ENCODE measurements around the gene SPOCD1. TPM values are rescaled to one million over a fixed set of nuclear protein-coding genes. Genes with fewer than 3 reads are reported as not detected.

Gene SPOCD1
- total and polyA plus RNA-seq, 4 donors, result under 0.01 to 0.19 (median 0.12) TPM; not detected in 1

DNA sequence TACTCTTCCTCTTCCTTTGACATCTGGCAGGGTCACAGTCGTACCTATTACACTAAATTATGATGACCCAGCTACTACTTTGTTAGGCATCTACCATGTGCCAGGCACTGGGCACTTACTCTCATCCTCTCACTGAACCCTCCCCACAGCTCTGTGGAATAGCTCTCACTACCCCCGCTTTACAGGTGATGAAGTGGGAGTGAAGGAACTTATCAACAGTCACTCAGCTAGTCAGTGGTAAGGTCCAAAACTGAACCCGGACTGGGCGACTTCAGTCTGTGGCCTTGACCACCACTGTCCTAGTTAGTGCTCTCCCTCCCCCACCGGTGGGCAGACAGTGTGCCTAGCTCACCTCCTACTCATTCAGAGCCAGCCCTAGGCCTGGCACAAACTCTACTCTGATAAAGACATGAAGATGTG, 64.0 kb downstream of the SPOCD1 start (continued):
- TF ChIP-seq FOXA1 (IDR thresholded peaks at IDR 0.05) (no peak), RXRA (IDR thresholded peaks at IDR 0.05) (no peak)

DNA sequence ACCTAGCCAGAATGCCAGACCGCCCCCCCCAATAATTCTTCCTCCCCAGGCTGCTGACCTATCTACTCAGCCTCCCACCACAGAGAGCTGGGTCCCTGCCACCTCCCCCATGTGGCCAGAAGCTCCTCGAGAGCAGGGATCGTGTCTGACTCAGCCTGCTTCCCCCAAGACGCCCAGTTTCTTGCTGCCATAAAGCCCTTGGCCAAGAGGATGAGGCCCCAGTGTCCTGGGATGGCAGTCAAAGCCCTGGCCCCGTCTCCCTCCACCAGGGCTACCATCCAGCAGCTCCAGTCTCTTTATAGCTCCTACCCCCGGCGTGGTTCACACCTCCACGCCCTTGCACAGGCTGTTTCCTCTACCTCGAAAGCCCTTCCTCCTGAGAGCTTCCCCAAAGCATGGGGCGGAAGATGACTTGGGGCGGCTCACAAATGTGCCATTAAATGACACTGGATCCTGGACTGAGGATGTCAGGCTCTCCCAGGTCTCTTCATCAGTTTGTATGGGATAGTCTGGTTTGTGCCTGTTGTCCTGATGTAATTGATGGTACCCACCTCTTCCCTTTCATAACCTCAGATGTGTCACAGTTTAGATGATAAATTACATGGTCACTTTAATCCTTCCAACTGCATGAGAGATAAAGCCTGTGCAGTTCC, 64.8 kb downstream of the SPOCD1 start:
- Histone ChIP-seq H3K27me3 (ENCODE audit: control insufficient read depth in 4 of 4, insufficient read depth in 4 of 4, low read length in 3 of 4) (no peaks in the 10 kb centered on the region), H3K36me3 (ENCODE audit: control insufficient read depth in 4 of 4, insufficient read depth in 3 of 4, low read depth in 1 of 4, low read length in 3 of 4) (no peaks in the 10 kb centered on the region), H3K4me3 (ENCODE audit: low read depth in 1 of 3, low read length in 3 of 3) (no peak overlapping the region), H3K9ac (ENCODE audit: low read depth in 1 of 2, low read length in 2 of 2) (no peak overlapping the region), H3K4me1 (ENCODE audit: control insufficient read depth in 4 of 4, insufficient read depth in 4 of 4, low read length in 3 of 4) (peaks cover 5 to 18% (median 9%) of the 10 kb centered on the region in 4 donors), H3K27ac (ENCODE audit: low read depth in 1 of 2, low read length in 2 of 2) (no peak overlapping the region), H3K9me3 (ENCODE audit: control insufficient read depth in 4 of 4, low read length in 3 of 4) (no peaks in the 10 kb centered on the region)
- TF ChIP-seq RAD21 (IDR thresholded peaks at IDR 0.05) (no peak), YY1 (IDR thresholded peaks at IDR 0.05) (no peak), HNF4A (conservative IDR thresholded peaks at IDR 0.05) (no peak), TAF1 (conservative IDR thresholded peaks at IDR 0.05) (no peak), GABPA (IDR thresholded peaks at IDR 0.05 in 1 of 2, conservative IDR thresholded peaks at IDR 0.05 in 1 of 2) (no peak), RXRA (IDR thresholded peaks at IDR 0.05) (no peak), FOXA2 (IDR thresholded peaks at IDR 0.05) (no peak), SP1 (IDR thresholded peaks at IDR 0.05) (no peak), ZBTB33 (IDR thresholded peaks at IDR 0.05) (no peak), FOXA1 (IDR thresholded peaks at IDR 0.05) (no peak), EGR1 (IDR thresholded peaks at IDR 0.05; ENCODE audit: low read depth in 2 of 2) (no peak), ATF3 (IDR thresholded peaks at IDR 0.05) (no peak), NR2F2 (IDR thresholded peaks at IDR 0.05) (no peak), JUND (IDR thresholded peaks at IDR 0.05) (no peak), HNF4G (IDR thresholded peaks at IDR 0.05) (no peak)
- TF ChIP-seq, protein P1, sequence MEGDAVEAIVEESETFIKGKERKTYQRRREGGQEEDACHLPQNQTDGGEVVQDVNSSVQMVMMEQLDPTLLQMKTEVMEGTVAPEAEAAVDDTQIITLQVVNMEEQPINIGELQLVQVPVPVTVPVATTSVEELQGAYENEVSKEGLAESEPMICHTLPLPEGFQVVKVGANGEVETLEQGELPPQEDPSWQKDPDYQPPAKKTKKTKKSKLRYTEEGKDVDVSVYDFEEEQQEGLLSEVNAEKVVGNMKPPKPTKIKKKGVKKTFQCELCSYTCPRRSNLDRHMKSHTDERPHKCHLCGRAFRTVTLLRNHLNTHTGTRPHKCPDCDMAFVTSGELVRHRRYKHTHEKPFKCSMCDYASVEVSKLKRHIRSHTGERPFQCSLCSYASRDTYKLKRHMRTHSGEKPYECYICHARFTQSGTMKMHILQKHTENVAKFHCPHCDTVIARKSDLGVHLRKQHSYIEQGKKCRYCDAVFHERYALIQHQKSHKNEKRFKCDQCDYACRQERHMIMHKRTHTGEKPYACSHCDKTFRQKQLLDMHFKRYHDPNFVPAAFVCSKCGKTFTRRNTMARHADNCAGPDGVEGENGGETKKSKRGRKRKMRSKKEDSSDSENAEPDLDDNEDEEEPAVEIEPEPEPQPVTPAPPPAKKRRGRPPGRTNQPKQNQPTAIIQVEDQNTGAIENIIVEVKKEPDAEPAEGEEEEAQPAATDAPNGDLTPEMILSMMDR (IDR thresholded peaks at IDR 0.05; ENCODE audit: low read depth, low read length, missing input control), result no peak
- TF ChIP-seq, protein P2, sequence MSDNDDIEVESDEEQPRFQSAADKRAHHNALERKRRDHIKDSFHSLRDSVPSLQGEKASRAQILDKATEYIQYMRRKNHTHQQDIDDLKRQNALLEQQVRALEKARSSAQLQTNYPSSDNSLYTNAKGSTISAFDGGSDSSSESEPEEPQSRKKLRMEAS (IDR thresholded peaks at IDR 0.05), result no peak
- TF ChIP-seq, protein P3, sequence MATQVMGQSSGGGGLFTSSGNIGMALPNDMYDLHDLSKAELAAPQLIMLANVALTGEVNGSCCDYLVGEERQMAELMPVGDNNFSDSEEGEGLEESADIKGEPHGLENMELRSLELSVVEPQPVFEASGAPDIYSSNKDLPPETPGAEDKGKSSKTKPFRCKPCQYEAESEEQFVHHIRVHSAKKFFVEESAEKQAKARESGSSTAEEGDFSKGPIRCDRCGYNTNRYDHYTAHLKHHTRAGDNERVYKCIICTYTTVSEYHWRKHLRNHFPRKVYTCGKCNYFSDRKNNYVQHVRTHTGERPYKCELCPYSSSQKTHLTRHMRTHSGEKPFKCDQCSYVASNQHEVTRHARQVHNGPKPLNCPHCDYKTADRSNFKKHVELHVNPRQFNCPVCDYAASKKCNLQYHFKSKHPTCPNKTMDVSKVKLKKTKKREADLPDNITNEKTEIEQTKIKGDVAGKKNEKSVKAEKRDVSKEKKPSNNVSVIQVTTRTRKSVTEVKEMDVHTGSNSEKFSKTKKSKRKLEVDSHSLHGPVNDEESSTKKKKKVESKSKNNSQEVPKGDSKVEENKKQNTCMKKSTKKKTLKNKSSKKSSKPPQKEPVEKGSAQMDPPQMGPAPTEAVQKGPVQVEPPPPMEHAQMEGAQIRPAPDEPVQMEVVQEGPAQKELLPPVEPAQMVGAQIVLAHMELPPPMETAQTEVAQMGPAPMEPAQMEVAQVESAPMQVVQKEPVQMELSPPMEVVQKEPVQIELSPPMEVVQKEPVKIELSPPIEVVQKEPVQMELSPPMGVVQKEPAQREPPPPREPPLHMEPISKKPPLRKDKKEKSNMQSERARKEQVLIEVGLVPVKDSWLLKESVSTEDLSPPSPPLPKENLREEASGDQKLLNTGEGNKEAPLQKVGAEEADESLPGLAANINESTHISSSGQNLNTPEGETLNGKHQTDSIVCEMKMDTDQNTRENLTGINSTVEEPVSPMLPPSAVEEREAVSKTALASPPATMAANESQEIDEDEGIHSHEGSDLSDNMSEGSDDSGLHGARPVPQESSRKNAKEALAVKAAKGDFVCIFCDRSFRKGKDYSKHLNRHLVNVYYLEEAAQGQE (IDR thresholded peaks at IDR 0.05), result no peak
- DNase-seq (ENCODE audit: low spot score), result no peak
- 62% methylated on average over 11 of the region's 11 CpGs for WGBS

Data from liver (tissue), 9 donors.